Mesodermal cell (in vitro differentiated cells): ENCODE data around the gene METTL15.
"Not testable (repeated sequence)": the region's sequence is repeated elsewhere in the genome, so short reads cannot be mapped to it uniquely, and the experiment has no call there.

Experiments used
- H3K27ac ChIP-seq: 2 replicates; pipeline ENCODE4 v1.7.0; 2013; ENCODE audit warnings: mild to moderate bottlenecking, low read depth, low read length, moderate library complexity; ENCODE audit not compliant: severe bottlenecking
- H3K36me3 ChIP-seq: 2 replicates; pipeline ENCODE4 v1.7.1; 2013; ENCODE audit warnings: mild to moderate bottlenecking, low read length, moderate library complexity; ENCODE audit not compliant: control insufficient read depth, insufficient read depth
- H3K4me1 ChIP-seq: one replicate; pipeline ENCODE4 v1.7.1; 2013; ENCODE audit warnings: mild to moderate bottlenecking, low read length; ENCODE audit not compliant: insufficient read depth, control insufficient read depth, poor library complexity, severe bottlenecking
- H3K4me3 ChIP-seq: 2 replicates; pipeline ENCODE4 v1.7.0; 2013; ENCODE audit warnings: low read length, control low read depth, mild to moderate bottlenecking; ENCODE audit not compliant: insufficient read depth, poor library complexity, severe bottlenecking; ENCODE audit errors: extremely low read depth
- H3K9me3 ChIP-seq: 2 replicates; pipeline ENCODE4 v1.7.1; 2013; ENCODE audit warnings: mild to moderate bottlenecking, low read length, moderate library complexity; ENCODE audit not compliant: control insufficient read depth
- WGBS, 2 experiments: methylation state at CpG; one replicate each; pipeline ENCODE4 v1.1.5; 2013; ENCODE audit warnings: missing lambda C conversion rate in 2 of 2; ENCODE audit not compliant: insufficient coverage in 2 of 2; 5-methylcytosine and 5-hydroxymethylcytosine counted together

METTL15 gene

DNA sequence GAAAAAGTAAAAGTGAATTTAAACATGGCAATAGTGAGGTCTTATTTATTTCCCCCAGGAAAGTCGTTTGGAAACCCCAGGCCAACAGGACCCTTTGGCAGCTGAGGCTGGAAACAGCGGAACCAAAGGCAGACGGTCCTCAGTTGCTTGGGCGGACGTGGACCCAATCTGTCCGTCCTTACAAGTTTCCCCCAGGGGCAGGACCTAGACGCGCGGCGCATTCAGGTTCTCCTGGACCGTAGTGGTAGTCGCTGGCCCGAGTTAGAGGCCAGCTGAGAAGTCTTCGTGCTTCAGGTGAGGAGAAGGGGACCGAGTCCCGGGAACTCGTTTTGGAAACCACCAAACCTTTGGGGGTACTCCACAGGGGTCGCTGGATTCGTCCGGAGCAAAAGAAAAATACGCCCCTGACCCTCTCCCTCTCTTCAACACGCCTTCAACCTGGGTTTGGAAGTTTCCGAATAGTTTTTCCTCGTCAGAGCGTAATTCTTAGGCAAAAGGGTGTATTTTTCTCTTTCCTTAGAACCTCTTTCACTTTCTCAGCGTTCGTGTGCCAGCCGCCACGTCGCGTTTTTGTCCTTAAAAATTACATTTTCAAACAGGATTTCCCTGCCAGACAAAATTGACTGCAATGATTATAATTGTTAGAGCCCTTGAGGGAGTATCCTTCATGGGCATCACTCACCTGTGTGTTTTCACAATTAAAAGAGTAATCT, 2.1 kb downstream of the METTL15 start:
- 1% methylated on average over 19 to 20 of the region's 31 CpGs for WGBS, 2 experiments
- H3K4me3 ChIP-seq: peak overlapping the region; percentile 70
- peaks cover 12% of the 10 kb centered on the region for H3K4me1 ChIP-seq
- H3K36me3 ChIP-seq: peaks cover 16% of the 10 kb centered on the region
- H3K27ac ChIP-seq: peak overlapping the region; percentile 83
- no peaks in the 10 kb centered on the region for H3K9me3 ChIP-seq

- H3K9me3 ChIP-seq: no peaks in the 10 kb centered on the region
- H3K27ac ChIP-seq: peak overlapping the region; percentile 83
- peaks cover 12% of the 10 kb centered on the region for H3K4me1 ChIP-seq
Observed at GRCh38 chr11:28110821-28111200, 2.6 kb downstream of the METTL15 start.

GRCh38 chr11:28114116-28114515, 5.9 kb downstream of the METTL15 start:
- Histone ChIP-seq H3K4me1 (peaks cover 8% of the 10 kb centered on the region), H3K4me3 (no peak overlapping the region), H3K9me3 (no peaks in the 10 kb centered on the region), H3K27ac (no peak overlapping the region), H3K36me3 (peaks cover 21% of the 10 kb centered on the region)
- 90 to 96% methylated on average over 2 to 3 of the region's 4 CpGs for WGBS, 2 experiments

More at GRCh38 chr11:28110821-28111200, 2.6 kb downstream of the METTL15 start:
- peaks cover 21% of the 10 kb centered on the region for H3K36me3 ChIP-seq
- peak overlapping the region; percentile 70 for H3K4me3 ChIP-seq

- H3K36me3 ChIP-seq: peaks cover 21% of the 10 kb centered on the region
- peaks cover 5% of the 10 kb centered on the region for H3K4me1 ChIP-seq
- no peak overlapping the region for H3K4me3 ChIP-seq
- 91 to 100% methylated on average over 1 of the region's 1 CpG for WGBS, 2 experiments
- H3K9me3 ChIP-seq: no peaks in the 10 kb centered on the region
- H3K27ac ChIP-seq: no peak overlapping the region
Observed at GRCh38 chr11:28114731-28115130, 6.5 kb downstream of the METTL15 start.

- no peak overlapping the region for H3K27ac ChIP-seq
- peaks cover 21% of the 10 kb centered on the region for H3K36me3 ChIP-seq
- no peak overlapping the region for H3K4me3 ChIP-seq
- no peaks in the 10 kb centered on the region for H3K4me1 ChIP-seq
- no peaks in the 10 kb centered on the region for H3K9me3 ChIP-seq
- WGBS, 2 experiments: 83% methylated on average over 1 of the region's 4 CpGs; no CpG with 5 or more reads in 1 of the 2 experiments
Observed at GRCh38 chr11:28117712-28118111, 9.5 kb downstream of the METTL15 start.

- H3K9me3 ChIP-seq: no peaks in the 10 kb centered on the region
Observed at GRCh38 chr11:28123151-28123581, 15.0 kb downstream of the METTL15 start.

DNA sequence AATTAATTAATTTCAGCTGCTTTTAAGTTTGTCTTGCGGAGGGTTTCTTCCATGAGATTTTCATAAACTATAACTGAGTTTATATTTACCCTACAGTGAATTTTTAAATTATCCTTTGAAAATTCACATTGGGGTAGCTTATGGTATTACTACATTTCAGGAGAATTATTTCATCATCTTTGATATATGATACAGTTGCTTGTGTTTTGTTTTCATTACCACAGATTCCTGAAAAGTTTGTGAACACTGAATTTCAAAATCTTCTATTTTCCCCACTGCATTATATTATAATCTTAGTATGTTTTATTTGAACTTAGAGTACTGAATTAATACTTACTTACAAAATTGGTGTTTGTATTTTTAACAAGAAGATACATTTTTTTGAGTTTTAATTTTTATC, 24.4 kb downstream of the METTL15 start:
- H3K27ac ChIP-seq: no peak overlapping the region
- no peaks in the 10 kb centered on the region for H3K4me1 ChIP-seq
- WGBS, 2 experiments: no CpG with 5 or more reads among the region's 1 CpG
- H3K9me3 ChIP-seq: peaks cover 30% of the 10 kb centered on the region
- no peak overlapping the region for H3K4me3 ChIP-seq
- H3K36me3 ChIP-seq: peaks cover 29% of the 10 kb centered on the region

More at GRCh38 chr11:28123151-28123581, 15.0 kb downstream of the METTL15 start:
- Histone ChIP-seq H3K36me3 (peaks cover 4% of the 10 kb centered on the region), H3K4me3 (no peak overlapping the region), H3K27ac (no peak overlapping the region), H3K4me1 (no peaks in the 10 kb centered on the region)
- WGBS, 2 experiments: no CpG with 5 or more reads among the region's 3 CpGs

DNA sequence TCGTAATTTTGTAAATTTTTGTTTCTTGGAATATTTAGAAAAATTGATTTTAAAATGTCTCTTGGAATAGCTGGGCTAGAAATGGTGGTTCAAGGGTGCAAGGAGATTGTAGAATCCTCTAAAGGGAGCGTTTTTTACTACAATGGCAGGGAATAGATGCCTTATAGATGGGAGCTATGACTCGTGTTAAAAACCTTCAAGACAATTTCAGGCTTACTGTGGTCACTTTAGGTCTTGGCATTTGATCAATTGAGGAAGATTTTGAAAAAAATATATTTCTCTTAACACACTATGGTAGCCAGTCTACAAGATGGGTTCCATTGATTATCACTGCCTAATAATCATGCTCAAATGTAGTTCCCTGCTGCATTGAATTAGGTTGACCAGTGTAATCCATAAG, 25.0 kb downstream of the METTL15 start:
- Histone ChIP-seq H3K4me1 (no peaks in the 10 kb centered on the region), H3K4me3 (no peak overlapping the region), H3K9me3 (peaks cover 36% of the 10 kb centered on the region), H3K27ac (no peak overlapping the region), H3K36me3 (peaks cover 34% of the 10 kb centered on the region)
- WGBS, 2 experiments: 92 to 100% methylated on average over 2 to 3 of the region's 3 CpGs

DNA sequence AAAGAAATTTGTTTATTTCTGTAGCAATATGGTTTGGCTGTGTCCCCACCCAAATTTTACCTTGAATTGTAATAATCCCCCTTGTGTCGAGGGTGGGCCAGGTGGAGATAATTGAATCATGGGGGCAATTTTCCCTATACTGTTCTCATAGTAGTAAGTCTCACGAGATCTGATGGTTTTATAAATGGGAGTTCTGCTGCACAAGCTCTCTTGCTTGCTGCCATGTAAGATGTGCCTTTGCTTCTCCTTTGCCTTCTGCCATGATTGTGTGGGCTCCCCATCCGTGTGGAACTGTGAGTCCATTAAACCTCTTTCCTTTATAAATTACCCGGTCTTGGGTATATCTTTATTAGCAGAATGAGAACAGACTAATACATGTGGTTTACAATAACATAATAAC, 28.0 kb downstream of the METTL15 start:
- Histone ChIP-seq H3K36me3 (peaks cover 55% of the 10 kb centered on the region), H3K9me3 (peaks cover 65% of the 10 kb centered on the region)
- H3K27ac ChIP-seq, H3K4me3 ChIP-seq, H3K4me1 ChIP-seq: not testable (repeated sequence)
- 100% methylated on average over 1 of the region's 4 CpGs for WGBS, 2 experiments

GRCh38 chr11:28137366-28137765, 29.2 kb downstream of the METTL15 start:
- Histone ChIP-seq H3K36me3 (peaks cover 55% of the 10 kb centered on the region), H3K27ac (no peak overlapping the region), H3K4me3 (no peak overlapping the region), H3K4me1 (no peaks in the 10 kb centered on the region), H3K9me3 (peaks cover 65% of the 10 kb centered on the region)
- 92 to 95% methylated on average over 2 of the region's 3 CpGs for WGBS, 2 experiments

- Histone ChIP-seq H3K4me1 (no peaks in the 10 kb centered on the region), H3K36me3 (peaks cover 55% of the 10 kb centered on the region), H3K27ac (no peak overlapping the region), H3K4me3 (no peak overlapping the region), H3K9me3 (peaks cover 65% of the 10 kb centered on the region)
- WGBS, 2 experiments: 100% methylated on average over 1 of the region's 1 CpG; no CpG with 5 or more reads in 1 of the 2 experiments
Observed at GRCh38 chr11:28137832-28138231, 29.6 kb downstream of the METTL15 start.
